Measurements from ENCODE around the gene KRTAP10-4. TPM values are rescaled to one million over a fixed set of nuclear protein-coding genes. Genes with fewer than 3 reads are reported as not detected.

KRTAP10-4 gene
- total and polyA plus RNA-seq, 2 of the 4 experiments (the other 2 are of a cell fraction): not detected

- CTCF ChIA-PET: interaction anchor here (0.6 kb wide), 1 partner anchor 47 kb away, joined by 5 read pairs; no protein-coding TSS in a partner anchor
- Histone ChIP-seq H3K9ac (ENCODE audit: low read depth, low read length) (no peak overlapping the region), H4K20me1 (ENCODE audit: insufficient read depth, low read length) (no peaks in the 10 kb centered on the region), H3K36me3 (ENCODE audit: control insufficient read depth, insufficient read depth, low read length) (no peaks in the 10 kb centered on the region), H3K56ac (ENCODE audit: extremely low read depth, insufficient read depth, low read length) (no peak overlapping the region), H2AK9ac (replicated peaks; ENCODE audit: low read depth, low read length, poor library complexity) (no peak overlapping the region), H4K8ac (ENCODE audit: low read depth in 2 of 2, low read length in 2 of 2) (no peak overlapping the region), H3K27ac (ENCODE audit: insufficient read depth, low read length) (no peak overlapping the region), H2BK120ac (ENCODE audit: low read depth, low read length) (no peak overlapping the region), H4K91ac (ENCODE audit: insufficient read depth, low read depth, low read length) (no peak overlapping the region), H3K18ac (ENCODE audit: low read depth, low read length) (no peak overlapping the region), H3K27me3 (ENCODE audit: control insufficient read depth, insufficient read depth, low read length) (peaks cover 11% of the 10 kb centered on the region), H3K9me1 (ENCODE audit: insufficient read depth, low read length) (no peaks in the 10 kb centered on the region), H3K14ac (replicated peaks; ENCODE audit: low read depth, low read length) (no peak overlapping the region), H2BK5ac (ENCODE audit: low read depth, low read length, poor library complexity, severe bottlenecking) (no peak overlapping the region), H3K23ac (ENCODE audit: low read depth, low read length) (no peak overlapping the region), H3K4me3 (ENCODE audit: insufficient read depth, low read depth, low read length) (no peak overlapping the region), H3K79me1 (ENCODE audit: low read depth in 1 of 2, low read length in 2 of 2) (no peaks in the 10 kb centered on the region), H3K4me2 (ENCODE audit: low read depth, low read length) (no peak overlapping the region), H2BK20ac (ENCODE audit: low read depth, low read length) (no peak overlapping the region), H3K4ac (ENCODE audit: low read depth, low read length) (no peak overlapping the region), H2BK15ac (ENCODE audit: low read depth, low read length) (no peak overlapping the region), H3K9me3 (ENCODE audit: control insufficient read depth, insufficient read depth, low read length) (peaks cover 2% of the 10 kb centered on the region), H2AK5ac (ENCODE audit: low read depth, low read length) (no peak overlapping the region), H4K5ac (ENCODE audit: low read depth, low read length) (no peak overlapping the region), H3K4me1 (ENCODE audit: control insufficient read depth, insufficient read depth, low read length) (no peaks in the 10 kb centered on the region), H2AFZ (replicated peaks; ENCODE audit: low read length, poor library complexity) (no peak overlapping the region)
- dilution Hi-C loops (cut with HindIII; ENCODE audit: low sequenced_read_pairs, unreplicated experiment): no loop called here
- ATAC-seq (ENCODE audit: low read depth): no peak
- POLR2A ChIA-PET (ENCODE audit: unreplicated experiment): no interaction called here
- in situ Hi-C loops (cut with MboI; ENCODE audit: low sequenced_read_pairs): no loop called here
- no peak for DNase-seq
- 0% methylated on average over 1 of the region's 5 CpGs; no CpG with 5 or more reads in 1 of the 2 experiments for WGBS, 2 experiments (ENCODE audit: extremely low coverage in 2 of 2, insufficient read length in 1 of 2)
- no TSS peak for BruUV-seq (replicated peaks)
- no peak for TF ChIP-seq USF2 (IDR thresholded peaks at IDR 0.05; ENCODE audit: low read depth, low read length)
- TF ChIP-seq BHLHE40 (IDR thresholded peaks at IDR 0.05; ENCODE audit: low read depth, low read length): no peak
- no peak for TF ChIP-seq MAFK (IDR thresholded peaks at IDR 0.05; ENCODE audit: low read depth, low read length)
- TF ChIP-seq RFX5 (IDR thresholded peaks at IDR 0.05; ENCODE audit: low read depth, low read length): no peak
- no peak for TF ChIP-seq NFE2L2 (IDR thresholded peaks at IDR 0.05; ENCODE audit: low read depth, low read length)
- no peak for TF ChIP-seq CTCF (conservative IDR thresholded peaks at IDR 0.05; ENCODE audit: low read depth, low read length)
- no peak for TF ChIP-seq RAD21 (IDR thresholded peaks at IDR 0.05; ENCODE audit: low read length)
- intact Hi-C loops (cut with micrococcal nuclease): no loop called here
Measured at GRCh38 chr21:44547656-44548331, 25.7 kb upstream of the KRTAP10-4 start.

All from IMR-90 (cell line).